ENCODE measurements around the gene VPS37C. TPM values are rescaled to one million over a fixed set of nuclear protein-coding genes. Genes with fewer than 3 reads are reported as not detected.

The VPS37C gene
- total RNA-seq, 3 donors from 2014 or later (not counting 1 experiment from before 2014, with no cell fraction given), result 6.4 to 6.9 (median 6.5) TPM

- Mint-ChIP-seq H3K4me3 (no peak overlapping the region), H3K27ac (no peak overlapping the region), H3K4me1 (peaks cover 19 to 23% of the 10 kb centered on the region in 2 donors), H3K9me3 (no peaks in the 10 kb centered on the region), H3K27me3 (ENCODE audit: low read depth in 2 of 2) (peaks cover 0 to 7% of the 10 kb centered on the region in 2 donors), H3K36me3 (no peaks in the 10 kb centered on the region)
- TF ChIP-seq CTCF (IDR thresholded peaks at IDR 0.05), result no peak
- 95% methylated on average over 9 of the region's 9 CpGs for WGBS (ENCODE audit: insufficient coverage)
- Histone ChIP-seq H3K4me3 (ENCODE audit: low read length) (no peak overlapping the region), H3K27ac (ENCODE audit: low read length) (no peak overlapping the region), H3K36me3 (ENCODE audit: control insufficient read depth, insufficient read depth, low read length) (no peaks in the 10 kb centered on the region), H3K27me3 (ENCODE audit: control insufficient read depth, insufficient read depth, low read length) (no peaks in the 10 kb centered on the region), H3K9me3 (ENCODE audit: control insufficient read depth, insufficient read depth, low read length) (no peaks in the 10 kb centered on the region), H3K4me1 (ENCODE audit: control insufficient read depth, insufficient read depth, low read length) (peaks cover 27% of the 10 kb centered on the region)
- ATAC-seq (no peak), DNase-seq (peak in 1 of 2 donors; percentile 25)
- intact Hi-C loops (cut with micrococcal nuclease), result no loop called here
These were observed 33.2 kb downstream of the VPS37C start for GRCh38 chr11:61127991-61128390.

DNA sequence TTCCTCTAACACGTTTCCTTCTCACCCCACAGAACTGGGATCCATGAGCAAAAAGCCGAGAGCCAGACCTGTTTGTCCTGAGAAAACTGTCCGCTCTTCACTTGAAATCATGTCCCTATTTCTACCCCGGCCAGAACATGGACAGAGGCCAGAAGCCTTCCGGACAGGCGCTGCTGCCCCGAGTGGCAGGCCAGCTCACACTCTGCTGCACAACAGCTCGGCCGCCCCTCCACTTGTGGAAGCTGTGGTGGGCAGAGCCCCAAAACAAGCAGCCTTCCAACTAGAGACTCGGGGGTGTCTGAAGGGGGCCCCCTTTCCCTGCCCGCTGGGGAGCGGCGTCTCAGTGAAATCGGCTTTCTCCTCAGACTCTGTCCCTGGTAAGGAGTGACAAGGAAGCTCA is 35.0 kb downstream of the VPS37C start:
- intact Hi-C loops (cut with micrococcal nuclease), result no loop called here
- H3K27ac Mint-ChIP-seq, result no peak overlapping the region
- H3K4me3 Mint-ChIP-seq, result no peak overlapping the region
- Histone ChIP-seq H3K9me3 (ENCODE audit: control insufficient read depth, insufficient read depth, low read length) (no peaks in the 10 kb centered on the region), H3K4me1 (ENCODE audit: control insufficient read depth, insufficient read depth, low read length) (peaks cover 29% of the 10 kb centered on the region), H3K4me3 (ENCODE audit: low read length) (no peak overlapping the region), H3K27me3 (ENCODE audit: control insufficient read depth, insufficient read depth, low read length) (no peaks in the 10 kb centered on the region), H3K36me3 (ENCODE audit: control insufficient read depth, insufficient read depth, low read length) (no peaks in the 10 kb centered on the region), H3K27ac (ENCODE audit: low read length) (no peak overlapping the region)
- H3K36me3 Mint-ChIP-seq, result no peaks in the 10 kb centered on the region
- H3K9me3 Mint-ChIP-seq, result no peaks in the 10 kb centered on the region
- H3K4me1 Mint-ChIP-seq, result peaks cover 19 to 31% of the 10 kb centered on the region in 2 donors
- peaks cover 5 to 7% of the 10 kb centered on the region in 2 donors for H3K27me3 Mint-ChIP-seq (ENCODE audit: low read depth in 2 of 2)
- WGBS (ENCODE audit: insufficient coverage), result 88% methylated on average over 14 of the region's 14 CpGs
- ATAC-seq (no peak), DNase-seq (no peak)
- no peak for TF ChIP-seq CTCF (IDR thresholded peaks at IDR 0.05)

- Mint-ChIP-seq H3K4me3 (no peak overlapping the region), H3K36me3 (no peaks in the 10 kb centered on the region), H3K4me1 (peaks cover 19 to 31% of the 10 kb centered on the region in 2 donors), H3K27ac (no peak overlapping the region), H3K27me3 (ENCODE audit: low read depth in 2 of 2) (peaks cover 5 to 7% of the 10 kb centered on the region in 2 donors), H3K9me3 (no peaks in the 10 kb centered on the region)
- no peak for TF ChIP-seq CTCF (IDR thresholded peaks at IDR 0.05)
- ATAC-seq (no peak), DNase-seq (no peak)
- intact Hi-C loops (cut with micrococcal nuclease), result no loop called here
- no peaks in the 10 kb centered on the region for H3K36me3 ChIP-seq (ENCODE audit: control insufficient read depth, insufficient read depth, low read length)
- H3K4me3 ChIP-seq (ENCODE audit: low read length), result no peak overlapping the region
- H3K27ac ChIP-seq (ENCODE audit: low read length), result no peak overlapping the region
- H3K27me3 ChIP-seq (ENCODE audit: control insufficient read depth, insufficient read depth, low read length), result no peaks in the 10 kb centered on the region
- peaks cover 38% of the 10 kb centered on the region for H3K4me1 ChIP-seq (ENCODE audit: control insufficient read depth, insufficient read depth, low read length)
- 89% methylated on average over 6 of the region's 6 CpGs for WGBS (ENCODE audit: insufficient coverage)
- no peaks in the 10 kb centered on the region for H3K9me3 ChIP-seq (ENCODE audit: control insufficient read depth, insufficient read depth, low read length)
These were observed 35.9 kb downstream of the VPS37C start for GRCh38 chr11:61125310-61125684.

DNA sequence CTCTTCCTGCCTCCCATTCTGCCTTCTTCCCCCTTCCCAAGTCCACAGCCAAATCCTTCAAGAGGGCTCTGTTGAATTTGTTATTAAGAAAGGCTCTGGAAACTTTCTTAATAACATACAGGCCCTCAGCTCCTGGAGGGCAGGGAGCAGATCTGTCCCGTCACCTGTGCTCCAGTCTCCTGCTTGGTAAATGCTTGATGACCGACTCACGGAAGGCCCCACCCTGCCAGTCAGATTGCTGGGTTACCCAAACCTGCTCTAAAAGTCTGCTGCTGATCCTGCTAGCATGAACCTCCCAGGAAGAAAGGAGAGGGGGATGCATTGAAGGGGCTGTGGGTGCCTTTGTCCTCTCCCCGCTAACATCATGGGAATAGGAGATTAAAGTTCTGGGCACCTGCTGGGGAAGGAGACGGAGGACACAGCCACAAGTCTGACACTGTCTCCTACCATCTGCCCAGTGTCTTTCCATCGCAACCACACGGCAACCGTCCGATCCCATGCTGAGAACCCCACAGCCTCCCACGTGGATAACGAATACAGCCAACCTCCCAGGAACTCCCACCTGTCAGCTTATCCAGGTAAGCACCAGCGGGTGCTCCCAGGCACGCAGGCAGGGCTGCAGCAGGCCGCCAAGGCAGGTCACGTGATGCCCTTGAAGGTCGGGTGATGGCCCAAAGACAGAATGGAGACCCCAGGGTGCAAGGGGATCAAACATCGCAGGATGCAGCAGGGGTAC is 36.5 kb downstream of the VPS37C start:
- WGBS (ENCODE audit: insufficient coverage), result 95% methylated on average over 17 of the region's 17 CpGs
- DNase-seq, result no peak
- Mint-ChIP-seq H3K9me3 (no peaks in the 10 kb centered on the region), H3K27ac (peak overlapping the region in 1 of 2 donors; percentile 55), H3K27me3 (ENCODE audit: low read depth in 2 of 2) (peaks cover 5 to 7% of the 10 kb centered on the region in 2 donors), H3K4me1 (peaks cover 19 to 31% of the 10 kb centered on the region in 2 donors), H3K36me3 (no peaks in the 10 kb centered on the region), H3K4me3 (peak overlapping the region; percentile 28)
- Histone ChIP-seq H3K9me3 (ENCODE audit: control insufficient read depth, insufficient read depth, low read length) (no peaks in the 10 kb centered on the region), H3K36me3 (ENCODE audit: control insufficient read depth, insufficient read depth, low read length) (no peaks in the 10 kb centered on the region), H3K27me3 (ENCODE audit: control insufficient read depth, insufficient read depth, low read length) (no peaks in the 10 kb centered on the region), H3K4me1 (ENCODE audit: control insufficient read depth, insufficient read depth, low read length) (peaks cover 38% of the 10 kb centered on the region), H3K4me3 (ENCODE audit: low read length) (no peak overlapping the region), H3K27ac (ENCODE audit: low read length) (no peak overlapping the region)
- ATAC-seq, result no peak
- intact Hi-C loops (cut with micrococcal nuclease), result no loop called here
- TF ChIP-seq CTCF (IDR thresholded peaks at IDR 0.05), result no peak
